ENCODE data around the gene MYO18B.

DNA sequence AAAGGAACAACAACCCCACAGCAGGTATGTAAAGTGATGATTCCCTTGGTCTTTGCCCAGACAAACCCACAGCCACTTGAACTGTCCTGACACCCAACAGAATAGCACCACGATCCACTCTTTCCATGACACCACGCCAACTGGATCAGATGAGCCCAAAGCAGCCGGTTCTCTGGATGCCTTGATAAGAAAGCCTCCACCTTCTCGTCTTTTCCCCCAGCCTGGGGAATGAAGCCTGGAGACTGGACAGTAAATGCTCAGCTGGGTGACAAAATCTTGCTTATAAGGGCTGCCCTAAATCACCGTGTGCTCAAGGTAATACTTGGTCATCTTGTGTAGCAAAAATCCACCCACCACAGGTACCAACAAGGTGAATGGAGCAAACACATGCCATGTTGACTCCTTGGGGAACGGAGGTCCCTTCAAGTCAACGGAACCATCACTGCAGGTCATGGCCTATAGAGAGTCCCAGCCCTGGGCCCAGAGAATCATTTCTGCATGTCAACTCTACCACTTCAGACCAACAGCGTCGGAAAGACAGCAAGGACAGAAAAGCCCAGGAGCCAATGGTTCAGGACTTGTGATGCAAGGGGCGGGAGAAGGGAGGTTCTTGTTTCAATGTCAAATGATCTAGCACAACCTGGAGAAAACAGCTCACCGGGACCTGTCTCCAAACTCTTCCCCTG lies 2.2 kb upstream of the MYO18B start:
- TF ChIP-seq ZBTB7A (IDR thresholded peaks at IDR 0.05; ENCODE audit: low read depth) = no peak
- no peak for TF ChIP-seq TAF1 (IDR thresholded peaks at IDR 0.05; ENCODE audit: low read depth)
